HG03135 (cell line): Measurements from ENCODE around the gene MTFP1.

Source experiments
- ATAC-seq: cut with Tn5 transposase; IDR thresholded peaks from one replicate; pipeline ENCODE4 v1.9.1; 2021; ENCODE audit warnings: mild to moderate bottlenecking, moderate library complexity; ENCODE audit not compliant: unreplicated experiment

Gene MTFP1, protein sequence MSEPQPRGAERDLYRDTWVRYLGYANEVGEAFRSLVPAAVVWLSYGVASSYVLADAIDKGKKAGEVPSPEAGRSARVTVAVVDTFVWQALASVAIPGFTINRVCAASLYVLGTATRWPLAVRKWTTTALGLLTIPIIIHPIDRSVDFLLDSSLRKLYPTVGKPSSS

DNA sequence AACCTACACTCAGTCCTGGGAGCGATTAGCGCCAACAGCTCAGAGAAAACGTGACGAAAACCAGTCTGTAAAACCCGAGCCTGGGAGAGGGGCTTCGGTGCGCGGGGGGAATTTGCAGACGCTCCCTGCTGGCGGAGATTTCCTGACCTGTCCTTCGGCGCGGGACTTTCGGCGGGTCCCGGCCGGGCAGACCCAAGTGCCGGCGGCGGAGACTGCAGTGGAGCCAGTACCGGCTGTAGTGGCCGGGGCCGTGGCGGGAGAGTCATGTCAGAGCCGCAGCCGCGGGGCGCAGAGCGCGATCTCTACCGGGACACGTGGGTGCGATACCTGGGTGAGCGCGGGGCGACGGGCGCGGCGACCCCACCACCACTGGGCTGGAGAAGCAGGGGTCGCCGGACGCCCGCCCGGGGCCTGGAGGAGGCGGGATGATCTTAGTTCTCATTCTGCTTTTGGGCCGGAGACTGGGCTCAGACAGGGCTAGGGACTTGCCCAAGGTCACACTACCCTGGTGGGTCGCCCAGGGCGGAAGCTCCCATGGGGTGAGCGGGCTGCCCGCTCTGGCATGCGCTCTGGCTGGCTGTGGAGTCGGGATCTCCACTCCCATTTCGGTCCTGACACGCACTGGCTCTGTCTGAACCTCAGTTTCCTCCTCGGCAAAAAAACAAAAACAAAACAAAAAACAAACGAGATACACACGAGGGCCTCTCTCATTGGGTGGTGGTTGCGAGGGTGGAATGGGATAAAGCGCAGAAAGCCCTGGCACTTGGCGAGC, at the start of gene MTFP1:
MTFP1 (plus strand) TSS at position 153 of the 772 bp plus-strand sequence; CDS start at position 265, 112 bp downstream.
- ATAC-seq, result no peak

DNA sequence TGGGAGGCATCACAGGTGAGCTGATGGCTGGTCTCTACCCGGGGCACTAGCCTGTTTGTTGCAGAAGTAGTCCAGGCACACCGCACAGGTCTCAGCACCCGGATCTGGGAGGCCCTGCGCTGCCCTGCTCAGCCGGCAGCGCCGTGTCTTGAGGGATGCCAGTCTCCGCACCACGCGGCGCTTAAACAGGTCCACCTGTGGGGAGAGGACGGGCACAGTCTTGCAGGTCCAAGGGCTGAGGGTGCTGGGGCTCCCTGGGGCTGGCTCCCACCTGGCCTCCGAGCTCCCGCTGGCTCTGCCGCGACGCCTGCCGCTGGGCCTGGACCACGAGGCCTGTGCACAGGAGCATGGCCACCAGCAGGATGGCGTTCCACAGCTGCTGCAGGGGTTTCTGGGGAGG, 45.6 kb upstream of the MTFP1 start:
- ATAC-seq, result no peak

GRCh38 chr22:30381264-30381663, 44.3 kb upstream of the MTFP1 start:
- no peak for ATAC-seq

DNA sequence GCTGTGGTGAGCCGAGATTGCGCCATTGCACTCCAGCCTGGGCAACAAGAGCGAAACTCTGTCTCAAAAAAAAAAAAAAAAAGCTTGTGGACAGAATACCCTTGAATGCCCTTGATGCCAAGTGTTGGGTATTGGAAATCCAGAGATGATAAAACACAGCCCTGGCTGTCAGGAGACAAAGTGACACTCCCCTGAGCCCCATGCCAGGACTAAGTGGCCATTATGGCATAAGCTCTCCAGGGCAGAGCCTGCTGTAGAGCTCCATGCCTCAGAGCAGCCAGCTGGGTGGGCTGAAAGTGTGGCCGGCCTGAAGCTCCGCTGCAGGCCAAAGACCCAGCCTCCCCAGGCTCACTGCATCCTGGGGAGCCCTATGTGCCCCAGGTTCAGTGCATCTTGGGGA, 43.2 kb upstream of the MTFP1 start:
- no peak for ATAC-seq

- no peak for ATAC-seq
Observed at GRCh38 chr22:30383061-30383460, 42.5 kb upstream of the MTFP1 start.

DNA sequence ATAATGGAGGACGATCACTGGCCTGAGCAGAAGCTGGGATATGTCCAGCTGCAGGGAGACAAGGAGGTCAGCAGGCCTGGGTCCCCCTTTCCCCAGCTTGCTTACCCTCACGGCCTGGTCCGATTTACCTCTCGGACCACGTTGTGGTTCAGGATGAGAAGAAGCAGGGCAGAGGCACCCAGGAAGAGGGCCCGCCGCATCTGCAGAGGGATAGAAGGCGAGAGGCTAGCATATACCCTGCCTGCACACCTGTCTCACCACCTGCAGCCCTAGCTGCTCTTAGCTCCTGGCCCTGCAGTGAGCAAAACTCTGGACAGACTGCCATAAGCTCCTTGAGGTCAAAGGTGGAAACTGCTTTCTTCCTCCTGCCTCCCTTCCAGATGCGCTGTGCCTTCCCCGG, 39.6 kb upstream of the MTFP1 start:
- ATAC-seq, result no peak

DNA sequence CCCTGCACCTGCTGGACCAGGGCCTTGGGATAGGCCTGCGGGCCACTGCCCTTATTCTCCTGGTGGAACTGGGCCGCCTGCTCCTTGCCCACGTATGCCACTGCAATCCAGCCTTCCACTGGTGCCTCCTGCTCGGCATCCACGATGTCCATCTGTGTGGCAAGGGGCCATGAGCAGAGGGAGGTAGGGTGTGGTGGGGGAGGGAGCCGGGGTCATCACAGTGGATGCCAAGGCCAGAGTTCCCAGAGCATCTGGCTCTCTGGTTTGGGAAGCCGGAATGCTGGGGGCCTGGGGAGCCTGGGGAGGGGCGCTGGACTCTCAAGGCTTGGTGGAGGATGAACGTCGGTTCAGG, 39.0 kb upstream of the MTFP1 start:
- ATAC-seq, result no peak

DNA sequence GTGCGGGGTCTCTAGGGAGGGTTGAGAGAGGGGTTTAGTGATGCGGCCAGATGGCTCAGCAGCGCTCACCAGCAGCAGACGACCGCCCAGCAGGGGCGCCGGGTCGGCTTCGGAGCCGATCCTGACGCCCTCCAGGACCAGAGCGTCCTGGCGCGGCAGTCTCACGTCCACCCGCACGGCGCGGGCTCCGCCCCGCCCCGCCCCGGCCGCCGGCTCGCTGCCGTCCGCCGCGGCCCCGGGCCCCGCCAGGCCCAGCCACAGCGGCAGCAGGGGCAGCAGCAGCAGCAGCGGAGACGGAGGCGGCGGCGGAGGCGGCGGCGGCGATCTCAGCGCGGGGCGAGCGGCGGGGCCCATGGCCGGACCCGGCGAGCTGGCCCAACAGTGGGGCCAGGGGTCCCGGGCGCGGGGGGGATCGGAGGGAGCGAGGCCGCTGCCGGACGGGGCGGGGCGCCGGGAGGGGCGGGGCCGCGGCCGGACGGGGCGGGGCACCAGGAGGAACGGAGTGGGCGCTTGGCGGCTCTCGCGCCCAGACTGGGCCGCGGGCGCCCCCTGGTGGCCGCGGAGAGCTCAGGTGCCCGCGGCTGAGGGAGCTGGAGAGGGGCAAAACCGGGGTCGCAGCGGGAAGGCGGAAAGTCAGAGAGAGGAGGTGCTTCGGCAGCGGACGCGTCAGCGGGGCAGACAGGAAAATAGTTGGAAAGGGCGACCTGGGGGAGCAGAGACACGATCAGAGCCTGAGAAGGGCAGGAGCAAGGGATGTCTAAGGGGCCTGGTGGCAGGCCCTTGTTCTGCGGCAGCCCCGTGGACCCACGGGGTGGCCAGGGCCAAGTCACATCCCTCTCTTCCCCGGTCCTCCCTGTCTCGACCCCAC, 38.4 kb upstream of the MTFP1 start, which contains the start of gene RNF215:
RNF215 (minus strand) TSS at position 452 of the 868 bp plus-strand sequence; CDS start at position 354, 98 bp downstream.
- ATAC-seq, result peak; percentile 65

DNA sequence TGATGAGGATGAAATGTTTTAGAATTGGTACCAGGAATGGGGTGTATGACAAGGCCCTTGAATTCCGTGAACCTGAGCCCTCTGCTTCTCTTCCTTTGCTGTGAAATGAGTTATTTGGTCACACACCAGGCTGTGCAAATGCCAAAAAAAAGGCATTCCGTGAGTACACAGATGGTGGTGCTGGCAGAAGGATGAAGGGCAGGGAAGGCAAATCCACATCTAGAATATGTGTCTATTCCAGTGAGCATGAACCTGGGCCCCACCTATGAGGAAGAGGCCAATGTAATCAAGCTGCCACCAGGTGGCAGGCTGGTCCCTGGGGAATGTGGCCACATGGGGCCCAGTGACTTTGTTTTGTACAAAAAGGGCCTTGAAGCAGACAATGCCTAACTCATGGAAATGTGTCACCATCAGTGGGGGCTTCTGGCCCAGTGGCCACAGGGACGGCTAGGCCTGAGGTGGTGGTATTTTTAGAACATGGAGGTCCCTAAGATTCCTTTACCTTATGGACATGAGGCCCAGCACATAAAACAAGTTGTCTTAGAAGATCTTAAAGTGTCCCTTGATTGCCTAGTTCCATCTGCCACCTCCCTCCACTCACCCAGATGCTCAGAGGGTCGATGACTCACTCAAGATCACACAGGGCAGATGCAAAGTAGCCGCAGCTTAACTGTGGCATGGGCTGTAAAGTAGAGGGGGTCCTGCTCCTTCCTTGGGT, 34.4 kb upstream of the MTFP1 start:
- ATAC-seq, result no peak

DNA sequence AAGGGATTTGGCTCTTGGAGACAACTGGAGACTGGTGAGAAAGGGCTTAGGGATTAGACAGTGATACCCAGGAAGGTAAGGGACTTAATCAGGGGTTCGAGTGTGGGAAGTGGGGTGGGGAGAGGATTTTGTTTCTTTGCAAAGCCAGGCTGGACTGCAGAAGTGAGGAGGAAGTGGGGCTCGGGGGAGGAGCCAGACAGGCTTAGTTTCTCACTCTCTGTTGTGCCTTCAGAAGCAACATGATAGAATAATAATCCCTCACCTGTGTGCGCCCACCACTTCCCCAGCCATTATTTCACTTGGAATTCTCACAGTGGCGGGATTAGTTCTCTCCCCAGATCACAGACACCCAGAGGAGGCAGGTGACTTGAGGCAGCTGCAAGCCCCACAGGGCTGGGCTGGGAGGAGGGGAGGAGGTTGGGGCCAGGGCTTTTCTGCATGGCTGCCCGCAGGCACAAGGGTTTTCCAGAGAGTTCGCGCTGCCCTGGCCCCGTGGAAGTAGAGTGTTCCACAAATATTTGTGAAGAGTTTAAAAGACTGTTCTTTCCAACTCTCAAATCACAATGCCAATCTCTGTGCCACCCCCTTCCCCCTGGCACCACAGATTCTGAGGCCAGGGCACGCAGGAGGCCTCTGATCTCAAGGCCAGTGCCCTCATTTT, 32.8 kb upstream of the MTFP1 start:
- ATAC-seq, result no peak

DNA sequence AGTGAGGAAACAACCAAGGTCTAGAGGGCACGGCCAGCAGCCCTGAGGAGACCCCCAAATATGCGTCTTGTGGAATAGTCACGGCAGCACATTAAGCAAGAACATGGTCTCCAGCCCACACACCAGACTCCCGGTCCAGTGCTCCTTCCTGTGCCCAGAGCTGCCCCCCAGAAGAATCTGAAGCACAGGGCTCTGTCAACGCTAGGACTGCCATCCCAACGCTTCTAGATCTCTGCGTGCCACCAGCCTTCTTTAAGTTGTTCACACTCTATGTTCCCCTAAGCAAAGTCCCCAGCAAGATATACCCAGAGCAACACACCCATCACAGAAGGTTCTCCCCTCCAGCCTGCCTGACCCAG, 32.3 kb upstream of the MTFP1 start:
- no peak for ATAC-seq

DNA sequence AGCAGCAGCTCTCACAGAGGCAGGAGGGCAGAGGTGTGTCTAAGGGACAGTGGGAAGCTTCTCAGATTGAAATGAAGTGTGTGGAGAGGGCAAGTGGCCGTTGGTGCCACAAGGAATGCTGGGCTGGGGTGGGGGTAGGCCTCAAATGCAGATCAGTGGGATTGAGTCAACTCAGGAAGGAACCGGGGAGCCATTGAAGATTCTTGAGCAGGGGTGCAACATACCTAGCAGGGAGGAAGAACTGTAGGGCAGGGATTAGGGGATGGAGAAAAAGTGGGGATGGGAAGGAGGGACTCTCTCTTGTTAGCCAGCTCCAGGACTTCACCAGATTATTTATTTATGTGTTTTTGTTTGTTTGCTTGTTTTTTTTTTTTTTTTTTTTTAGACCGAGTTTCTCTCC, 31.7 kb upstream of the MTFP1 start:
- ATAC-seq, result no peak

- ATAC-seq, result no peak
Observed at GRCh38 chr22:30396871-30397655, 28.5 kb upstream of the MTFP1 start, which contains the start of gene SEC14L2. Gene SEC14L2, plus strand, starts transcription at chr22:30397018. Its CDS starts 99 bp downstream, at chr22:30397117.

GRCh38 chr22:30397656-30398635, 27.6 kb upstream of the MTFP1 start:
- no peak for ATAC-seq

- no peak for ATAC-seq
Observed at GRCh38 chr22:30398685-30399680, 26.6 kb upstream of the MTFP1 start.

GRCh38 chr22:30399718-30400117, 25.9 kb upstream of the MTFP1 start:
- no peak for ATAC-seq

DNA sequence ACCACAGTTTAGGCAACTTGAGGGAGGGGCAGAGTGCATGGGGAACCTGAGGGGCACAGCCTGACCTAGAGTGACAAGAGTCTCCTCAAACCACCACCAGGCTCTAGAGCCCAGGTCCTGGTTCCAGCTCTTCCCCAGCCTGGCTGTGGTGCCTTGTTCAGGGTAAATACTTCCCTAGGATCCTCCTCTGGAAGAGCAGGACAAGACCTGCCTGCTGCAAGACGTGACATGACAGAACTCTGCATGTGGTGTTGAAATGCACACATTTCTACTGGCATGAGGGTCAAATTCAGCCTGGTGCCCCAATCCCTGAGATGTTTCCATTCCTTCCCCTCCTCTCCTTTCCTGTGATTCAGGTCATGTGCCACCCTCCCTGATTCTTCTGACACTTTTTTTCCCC, 25.4 kb upstream of the MTFP1 start:
- no peak for ATAC-seq
